Ishikawa (cell line): ENCODE results near the gene LRBA.

Experiments used
- EP300 ChIP-seq: IDR thresholded peaks from 2 replicates; pipeline ENCODE4 v1.6.1; 2012; ENCODE audit warnings: borderline replicate concordance
- TCF12 ChIP-seq: IDR thresholded peaks from 2 replicates; pipeline ENCODE4 v1.6.1; 2012; ENCODE audit warnings: low read depth

GRCh38 chr4:150973626-150974251 lies 41.3 kb downstream of the LRBA start:
- TF ChIP-seq EP300 (no peak), TCF12 (no peak)
